Esophagus squamous epithelium (tissue), 4 donors: ENCODE measurements around the gene ZNF792. TPM values are rescaled to one million over a fixed set of nuclear protein-coding genes. Genes with fewer than 3 reads are reported as not detected.

Experiments used
- total RNA-seq, 4 donors: library from RNA; depleted of rRNA; stranded (reverse); fragments of >200 nt; gene quantifications; one replicate each; pipeline ENCODE4 v1.1.0, GENCODE V29; 2016

Gene ZNF792
- total RNA-seq, 4 donors from 2014 or later: 1.0 to 4.6 (median 2.7) TPM

Other genes starting within 250 kb of the ZNF792 start
- 10 to 100 TPM in 2 of 4 donors, 1 to 10 TPM in 2; 3.0 to 27.4 (median 13.3) TPM for gene ZNF181, start 230.0 kb downstream of the ZNF792 start, total RNA-seq
- 1 to 10 TPM; 1.9 to 6.1 (median 2.6) TPM for gene ZNF599, start 191.0 kb downstream of the ZNF792 start, total RNA-seq
- gene ZNF30, start 37.3 kb downstream of the ZNF792 start, total RNA-seq: 10 to 100 TPM in 1 of 4 donors, 1 to 10 TPM in 1, under 1 TPM in 2; 0.26 to 30.2 (median 1.3) TPM
- gene GRAMD1A, start 36.1 kb upstream of the ZNF792 start, total RNA-seq: 10 to 100 TPM in 2 of 4 donors, 1 to 10 TPM in 2; 4.6 to 23.3 (median 8.8) TPM
- gene SCN1B, start 66.2 kb upstream of the ZNF792 start, total RNA-seq: 1 to 10 TPM in 2 of 4 donors, under 1 TPM in 1, not detected in 1; 0.26 to 5.9 (median 1.2) TPM
- gene HPN, start 77.5 kb upstream of the ZNF792 start, total RNA-seq: under 1 TPM in 2 of 4 donors, not detected in 2; 0.19 to 0.47 TPM
- gene FXYD3, start 151.6 kb upstream of the ZNF792 start, total RNA-seq: 100 to 1,000 TPM; 282 to 837 (median 489) TPM
- 1 to 10 TPM; 1.3 to 8.2 (median 1.6) TPM for gene LGI4, start 170.8 kb upstream of the ZNF792 start, total RNA-seq
- 10 to 100 TPM in 2 of 4 donors, 1 to 10 TPM in 1, not detected in 1; 3.9 to 29.9 (median 10.1) TPM for gene FXYD1, start 174.6 kb upstream of the ZNF792 start, total RNA-seq
- gene FXYD7, start 179.0 kb upstream of the ZNF792 start, total RNA-seq: not detected
- 100 to 1,000 TPM in 1 of 4 donors, 10 to 100 TPM in 3; 39.3 to 146 (median 45.7) TPM for gene FXYD5, start 190.5 kb upstream of the ZNF792 start, total RNA-seq